Rectal smooth muscle tissue (tissue), 1 donor: Measurements from ENCODE around the gene PSMB7.

ENCODE experiments used
- H3K27ac ChIP-seq: one replicate; pipeline ENCODE4 v1.7.0; 2013; ENCODE audit warnings: low read depth, low read length, inconsistent platforms
- H3K27me3 ChIP-seq: one replicate; pipeline ENCODE4 v1.7.0; 2013; ENCODE audit warnings: low read length; ENCODE audit not compliant: control insufficient read depth, insufficient read depth
- H3K36me3 ChIP-seq: one replicate; pipeline ENCODE4 v1.7.0; 2013; ENCODE audit warnings: low read length; ENCODE audit not compliant: control insufficient read depth, insufficient read depth
- H3K4me1 ChIP-seq: one replicate; pipeline ENCODE4 v1.7.0; 2013; ENCODE audit warnings: low read length; ENCODE audit not compliant: control insufficient read depth, insufficient read depth
- H3K4me3 ChIP-seq: one replicate; pipeline ENCODE4 v1.7.0; 2013; ENCODE audit warnings: low read length
- H3K9ac ChIP-seq: one replicate; pipeline ENCODE4 v1.7.0; 2013; ENCODE audit warnings: low read length

PSMB7 gene

GRCh38 chr9:124327491-124327890, 87.8 kb downstream of the PSMB7 start:
- H3K4me3 ChIP-seq, result no peak overlapping the region
- peaks cover 21% of the 10 kb centered on the region for H3K36me3 ChIP-seq
- no peaks in the 10 kb centered on the region for H3K4me1 ChIP-seq
- no peak overlapping the region for H3K9ac ChIP-seq
- no peak overlapping the region for H3K27ac ChIP-seq
- no peaks in the 10 kb centered on the region for H3K27me3 ChIP-seq

GRCh38 chr9:124326378-124326777, 88.9 kb downstream of the PSMB7 start:
- Histone ChIP-seq H3K9ac (no peak overlapping the region), H3K36me3 (peaks cover 19% of the 10 kb centered on the region), H3K27ac (no peak overlapping the region), H3K4me3 (no peak overlapping the region), H3K27me3 (no peaks in the 10 kb centered on the region), H3K4me1 (no peaks in the 10 kb centered on the region)

- Histone ChIP-seq H3K27me3 (peaks cover 3% of the 10 kb centered on the region), H3K27ac (no peak overlapping the region), H3K36me3 (peaks cover 19% of the 10 kb centered on the region), H3K9ac (no peak overlapping the region), H3K4me1 (no peaks in the 10 kb centered on the region), H3K4me3 (no peak overlapping the region)
Measured at GRCh38 chr9:124325816-124326215, 89.4 kb downstream of the PSMB7 start.

- Histone ChIP-seq H3K27me3 (peaks cover 3% of the 10 kb centered on the region), H3K36me3 (peaks cover 13% of the 10 kb centered on the region), H3K27ac (no peak overlapping the region), H3K4me3 (no peak overlapping the region), H3K4me1 (no peaks in the 10 kb centered on the region), H3K9ac (no peak overlapping the region)
Measured at GRCh38 chr9:124323904-124324303, 91.3 kb downstream of the PSMB7 start.

- Histone ChIP-seq H3K4me1 (no peaks in the 10 kb centered on the region), H3K27me3 (peaks cover 3% of the 10 kb centered on the region), H3K36me3 (peaks cover 12% of the 10 kb centered on the region), H3K27ac (no peak overlapping the region), H3K9ac (no peak overlapping the region), H3K4me3 (no peak overlapping the region)
Measured at GRCh38 chr9:124322618-124323432, 92.4 kb downstream of the PSMB7 start.

GRCh38 chr9:124321935-124322334, 93.3 kb downstream of the PSMB7 start:
- peaks cover 7% of the 10 kb centered on the region for H3K36me3 ChIP-seq
- no peak overlapping the region for H3K4me3 ChIP-seq
- H3K9ac ChIP-seq, result no peak overlapping the region
- H3K4me1 ChIP-seq, result no peaks in the 10 kb centered on the region
- no peak overlapping the region for H3K27ac ChIP-seq
- peaks cover 3% of the 10 kb centered on the region for H3K27me3 ChIP-seq

- no peak overlapping the region for H3K27ac ChIP-seq
- no peaks in the 10 kb centered on the region for H3K4me1 ChIP-seq
- H3K4me3 ChIP-seq, result no peak overlapping the region
- no peak overlapping the region for H3K9ac ChIP-seq
- H3K27me3 ChIP-seq, result peaks cover 3% of the 10 kb centered on the region
- peaks cover 10% of the 10 kb centered on the region for H3K36me3 ChIP-seq
Measured at GRCh38 chr9:124321416-124321815, 93.8 kb downstream of the PSMB7 start.

GRCh38 chr9:124320062-124320973, 94.9 kb downstream of the PSMB7 start:
- Histone ChIP-seq H3K4me3 (no peak overlapping the region), H3K4me1 (no peaks in the 10 kb centered on the region), H3K27ac (no peak overlapping the region), H3K9ac (no peak overlapping the region), H3K27me3 (peaks cover 3% of the 10 kb centered on the region), H3K36me3 (peaks cover 11% of the 10 kb centered on the region)

GRCh38 chr9:124315882-124316281, 99.4 kb downstream of the PSMB7 start:
- Histone ChIP-seq H3K4me1 (no peaks in the 10 kb centered on the region), H3K4me3 (no peak overlapping the region), H3K27ac (no peak overlapping the region), H3K27me3 (peaks cover under 1% of the 10 kb centered on the region), H3K36me3 (peaks cover 10% of the 10 kb centered on the region), H3K9ac (no peak overlapping the region)

- no peaks in the 10 kb centered on the region for H3K4me1 ChIP-seq
- no peak overlapping the region for H3K9ac ChIP-seq
- no peaks in the 10 kb centered on the region for H3K27me3 ChIP-seq
- peaks cover 10% of the 10 kb centered on the region for H3K36me3 ChIP-seq
- no peak overlapping the region for H3K27ac ChIP-seq
- no peak overlapping the region for H3K4me3 ChIP-seq
Measured at GRCh38 chr9:124313940-124314339, 101.3 kb downstream of the PSMB7 start.

- Histone ChIP-seq H3K4me3 (no peak overlapping the region), H3K9ac (no peak overlapping the region), H3K36me3 (peaks cover 9% of the 10 kb centered on the region), H3K27ac (no peak overlapping the region), H3K4me1 (no peaks in the 10 kb centered on the region), H3K27me3 (no peaks in the 10 kb centered on the region)
Measured at GRCh38 chr9:124312290-124313265, 102.7 kb downstream of the PSMB7 start.

- H3K4me3 ChIP-seq, result no peak overlapping the region
- H3K27ac ChIP-seq, result no peak overlapping the region
- H3K9ac ChIP-seq, result no peak overlapping the region
- no peaks in the 10 kb centered on the region for H3K27me3 ChIP-seq
- no peaks in the 10 kb centered on the region for H3K4me1 ChIP-seq
- peaks cover 2% of the 10 kb centered on the region for H3K36me3 ChIP-seq
Measured at GRCh38 chr9:124311283-124311682, 104.0 kb downstream of the PSMB7 start.
